GM12878 (cell line): ENCODE data around the gene RAPGEF6. TPM values are rescaled to one million over a fixed set of nuclear protein-coding genes. Genes with fewer than 3 reads are reported as not detected.

Experiments used
- ATAC-seq: fragments of 200-7000 bp; cut with Tn5 transposase; 3 replicates; pipeline ENCODE4 v1.9.1; 2020; ENCODE audit warnings: mild to moderate bottlenecking, moderate library complexity
- BruUV-seq: library from RNA; stranded (reverse); fragments of 400-500 nt; replicated peaks from 2 replicates; lab custom pipeline; 2021; lab: Mats Ljungman, UMichigan
- CTCF ChIA-PET: fragments of 300-600 bp; sonication (Branson Sonifier 250); formaldehyde crosslinking; extraction: SDS; loops from one replicate; lab custom pipeline; 2021; ENCODE audit warnings: inconsistent platforms; lab: Yijun Ruan, JAX
- POLR2A ChIA-PET: fragments of 350-600 bp; formaldehyde crosslinking; extraction: SDS; loops from one replicate; lab custom pipeline; 2021; ENCODE audit warnings: inconsistent platforms; lab: Charles Lee
- RAD21 ChIA-PET: fragments of 300-600 bp; sonication (Branson Sonifier 250); formaldehyde crosslinking; loops from one replicate; lab custom pipeline; 2023; ENCODE audit warnings: antibody characterized with exemption; ENCODE audit not compliant: unreplicated experiment; lab: Charles Lee
- SMC1A ChIA-PET: fragments of 300-600 bp; sonication (Branson Sonifier 250); formaldehyde crosslinking; loops from one replicate; lab custom pipeline; 2023; ENCODE audit not compliant: unreplicated experiment, uncharacterized antibody; lab: Charles Lee
- DNase-seq: peaks from one replicate; pipeline ENCODE4 v3.0.0-alpha.2; 2011; ENCODE audit warnings: low read depth, low spot score
- FAIRE-seq: peaks from 3 replicates; lab custom pipeline; 2011; peaks lifted over from hg19 to GRCh38; lab: Jason Lieb, UNC
- H2AFZ ChIP-seq: 2 replicates; pipeline ENCODE4 v1.6.0; 2011; ENCODE audit warnings: low read depth, low read length, control low read depth; ENCODE audit not compliant: control insufficient read depth
- H3K27ac ChIP-seq: 2 replicates; pipeline ENCODE4 v1.5.1; 2011; ENCODE audit warnings: control low read depth; ENCODE audit not compliant: control insufficient read depth, insufficient read depth
- H3K27me3 ChIP-seq, 2 experiments: replicated peaks in 1 of 2; 2 replicates each; pipeline versions ENCODE4 v1.6.0 to v1.6.1; 2011; ENCODE audit warnings: low read length in 1 of 2; ENCODE audit not compliant: control insufficient read depth in 2 of 2, insufficient read depth in 2 of 2
- H3K36me3 ChIP-seq, 2 experiments: 2 replicates each; pipeline ENCODE4 v1.5.1; 2011; ENCODE audit warnings: low read length in 1 of 2; ENCODE audit not compliant: control insufficient read depth in 2 of 2, insufficient read depth in 2 of 2
- H3K4me1 ChIP-seq: 2 replicates; pipeline ENCODE4 v1.6.1; 2011; ENCODE audit warnings: mild to moderate bottlenecking, low read length, moderate library complexity, mixed read lengths; ENCODE audit not compliant: control insufficient read depth, insufficient read depth
- H3K4me2 ChIP-seq: 2 replicates; pipeline ENCODE4 v1.6.0; 2011; ENCODE audit warnings: control low read depth; ENCODE audit not compliant: control insufficient read depth, insufficient read depth
- H3K4me3 ChIP-seq: fragments of 200-600 bp; sonication (generic); 2 replicates; pipeline ENCODE4 v1.5.1; 2016
- H3K79me2 ChIP-seq: 2 replicates; pipeline ENCODE4 v1.6.0; 2011; ENCODE audit warnings: low read length; ENCODE audit not compliant: control insufficient read depth, insufficient read depth
- H3K9ac ChIP-seq: 2 replicates; pipeline ENCODE4 v1.8.0; 2011; ENCODE audit warnings: low read length, control low read depth, mixed read lengths; ENCODE audit not compliant: control insufficient read depth, insufficient read depth
- H3K9me3 ChIP-seq: replicated peaks from 3 replicates; pipeline ENCODE4 v1.5.1; 2011; ENCODE audit warnings: mild to moderate bottlenecking, low read length; ENCODE audit not compliant: control insufficient read depth, insufficient read depth
- H4K20me1 ChIP-seq: 2 replicates; pipeline ENCODE4 v1.6.0; 2011; ENCODE audit not compliant: control insufficient read depth, insufficient read depth
- BACH1 ChIP-seq: fragments of 450-650 bp; IDR thresholded peaks from 2 replicates; pipeline ENCODE4 v1.6.1; 2017; ENCODE audit warnings: mild to moderate bottlenecking, borderline replicate concordance
- GABPA ChIP-seq: IDR thresholded peaks from 2 replicates; pipeline ENCODE4 v1.6.1; 2014; ENCODE audit warnings: antibody characterized with exemption, low read depth, mild to moderate bottlenecking, inconsistent platforms
- JUNB ChIP-seq: IDR thresholded peaks from 2 replicates; pipeline ENCODE4 v1.6.1; 2016; ENCODE audit warnings: antibody characterized with exemption, mild to moderate bottlenecking
- PKNOX1 ChIP-seq: fragments of 450-650 bp; IDR thresholded peaks from 2 replicates; pipeline ENCODE4 v1.6.1; 2016; ENCODE audit warnings: mild to moderate bottlenecking
- RB1 ChIP-seq: fragments of 450-650 bp; formaldehyde crosslinking; IDR thresholded peaks from 2 replicates; pipeline ENCODE4 v1.6.1; 2017; ENCODE audit warnings: mild to moderate bottlenecking, borderline replicate concordance
- TCF12 ChIP-seq: IDR thresholded peaks from 2 replicates; pipeline ENCODE4 v1.6.1; 2011; ENCODE audit warnings: low read depth, mild to moderate bottlenecking, low read length
- ZNF274 ChIP-seq: IDR thresholded peaks from one replicate; pipeline ENCODE4 v1.8.0; 2011; ENCODE audit not compliant: insufficient read length, insufficient read depth
- ZSCAN29 ChIP-seq: fragments of 450-650 bp; IDR thresholded peaks from 2 replicates; pipeline ENCODE4 v1.6.1; 2017; ENCODE audit warnings: mild to moderate bottlenecking, moderate library complexity
- WGBS: methylation state at CpG from one replicate; pipeline ENCODE4 v1.1.6; 2016; ENCODE audit warnings: low lambda C conversion rate; ENCODE audit not compliant: insufficient replicate concordance, insufficient coverage; ENCODE audit errors: missing lambda C conversion rate; 5-methylcytosine and 5-hydroxymethylcytosine counted together
- in situ Hi-C: fragments of 300-500 bp; cut with MboI; formaldehyde crosslinking; loops from 9 replicates; pipeline ENCODE4 v1.14.3; 2018; ENCODE audit warnings: mixed read lengths
- intact Hi-C: fragments of 100-400 bp; cut with micrococcal nuclease; formaldehyde crosslinking; loops from one replicate; pipeline ENCODE4 v1.14.2; 2022; ENCODE audit not compliant: unreplicated experiment
- polyA plus RNA-seq, 11 experiments: library from polyadenylated mRNA; depleted of rRNA in 4 of 11; unstranded in 6 of 11; stranded (reverse) in 5 of 11; fragments of >200 nt; fragmentation: Nextera tagmentation in 4 of 11; fragmentation: Illumina TruSeq in 1 of 11; extraction: Ambion mirVana in 4 of 11; extraction: Trizol in 1 of 11; gene quantifications; 1 replicate in 1 of 11; 2 replicates in 10 of 11; pipeline versions ENCODE4 v1.2.1 to v1.2.3, GENCODE V29; 2011 to 2016; ENCODE audit warnings: inconsistent platforms in 2 of 11, missing spikeins in 2 of 11, low read depth in 1 of 11
- total RNA-seq, 4 experiments: library from RNA; depleted of rRNA in 3 of 4; stranded (reverse); fragments of >200 nt in 3 of 4; fragmentation: Illumina TruSeq in 1 of 4; extraction: Trizol in 1 of 4; gene quantifications; 2 replicates each; pipeline versions ENCODE4 v1.2.1 to v1.2.3, GENCODE V29; 2013 to 2021

RAPGEF6 gene
- total and polyA plus RNA-seq, 10 of the 15 experiments (the other 5 are each of a cell fraction or from before 2014, with no cell fraction given) = 2.9 to 24.0 (median 14.2) TPM

GRCh38 chr5:131525805-131526204, 109.2 kb downstream of the RAPGEF6 start:
- Histone ChIP-seq H3K4me1 (no peaks in the 10 kb centered on the region), H3K9ac (no peak overlapping the region), H2AFZ (no peak overlapping the region), H4K20me1 (no peaks in the 10 kb centered on the region), H3K4me3 (no peak overlapping the region), H3K9me3 (no peaks in the 10 kb centered on the region), H3K36me3 (no peaks in the 10 kb centered on the region; a peak in 1 of 4 replicates), H3K4me2 (no peak overlapping the region), H3K79me2 (no peaks in the 10 kb centered on the region; the same call in none of the 2 replicates), H3K27ac (peak overlapping the region; percentile 11; the same call in 1 of the 2 replicates), H3K27me3 (no peaks in the 10 kb centered on the region)
- no TSS peak for BruUV-seq
- ATAC-seq (no peak), DNase-seq (no peak), FAIRE-seq (peak; percentile 44)
- RAD21 ChIA-PET = interaction anchor here (1.6 kb wide), 1 partner anchor 28 kb away, joined by 3 read pairs; no protein-coding TSS in a partner anchor
- in situ Hi-C loops (no loop called here), intact Hi-C loops (no loop called here)
- SMC1A ChIA-PET = interaction anchor here (1.4 to 2.0 kb wide), 2 partner anchors 19 to 37 kb away, joined by 3 to 6 read pairs; no protein-coding TSS in a partner anchor
- POLR2A ChIA-PET = no interaction called here
- 8% methylated on average over 1 of the region's 1 CpG for WGBS
- TF ChIP-seq TCF12 (no peak), ZNF274 (no peak), BACH1 (no peak), PKNOX1 (no peak), ZSCAN29 (no peak), RB1 (no peak), GABPA (no peak), JUNB (no peak)
- CTCF ChIA-PET = no interaction called here
